Activated CD4-positive, alpha-beta T cell treated with anti-CD3 and anti-CD28 coated beads, Interleukin-10, Interleukin-2, amounts not matched to agents 100 ng/mL and 50 ng/mL, durations not matched to agents 16 hours and 8 hours (primary cell): ENCODE measurements around the gene SPDYE3.
"Not testable (repeated sequence)": the region's sequence is repeated elsewhere in the genome, so short reads cannot be mapped to it uniquely, and the experiment has no call there.

Experiments
- DNase-seq: peaks from one replicate; pipeline ENCODE4 v3.0.0-alpha.2; 2020

The SPDYE3 gene

GRCh38 chr7:100288258-100288657, 19.2 kb upstream of the SPDYE3 start:
- not testable (repeated sequence) for DNase-seq

GRCh38 chr7:100292162-100292561, 15.3 kb upstream of the SPDYE3 start:
- DNase-seq: not testable (repeated sequence)

GRCh38 chr7:100295269-100295668, 12.2 kb upstream of the SPDYE3 start:
- DNase-seq: not testable (repeated sequence)

- not testable (repeated sequence) for DNase-seq
Observed at GRCh38 chr7:100297852-100298631, 9.5 kb upstream of the SPDYE3 start.

- DNase-seq: not testable (repeated sequence)
Observed at GRCh38 chr7:100298632-100298895, 8.9 kb upstream of the SPDYE3 start.

GRCh38 chr7:100304526-100304925, 3.0 kb upstream of the SPDYE3 start:
- DNase-seq: not testable (repeated sequence)

- DNase-seq: not testable (repeated sequence)
Observed at GRCh38 chr7:100318329-100318728, 10.8 kb downstream of the SPDYE3 start.

GRCh38 chr7:100321648-100322047, 14.1 kb downstream of the SPDYE3 start:
- DNase-seq: not testable (repeated sequence)

GRCh38 chr7:100324194-100324593, 16.7 kb downstream of the SPDYE3 start:
- not testable (repeated sequence) for DNase-seq

GRCh38 chr7:100325671-100326070, 18.2 kb downstream of the SPDYE3 start:
- not testable (repeated sequence) for DNase-seq

- not testable (repeated sequence) for DNase-seq
Observed at GRCh38 chr7:100326914-100327313, 19.4 kb downstream of the SPDYE3 start.

- peak; percentile 94 for DNase-seq
Observed at GRCh38 chr7:100335566-100336466, 28.3 kb downstream of the SPDYE3 start.

GRCh38 chr7:100338083-100338696, 30.7 kb downstream of the SPDYE3 start:
- DNase-seq: not testable (repeated sequence)

- DNase-seq: not testable (repeated sequence)
Observed at GRCh38 chr7:100341286-100341685, 33.8 kb downstream of the SPDYE3 start.

- no peak for DNase-seq
Observed at GRCh38 chr7:100342765-100343164, 35.3 kb downstream of the SPDYE3 start.

GRCh38 chr7:100344124-100344559, 36.6 kb downstream of the SPDYE3 start:
- DNase-seq: not testable (repeated sequence)

- DNase-seq: peak; percentile 94
Observed at GRCh38 chr7:100344560-100345287, 37.2 kb downstream of the SPDYE3 start.

GRCh38 chr7:100345288-100345672, 37.8 kb downstream of the SPDYE3 start:
- DNase-seq: peak; percentile 73

- DNase-seq: no peak
Observed at GRCh38 chr7:100346921-100347320, 39.4 kb downstream of the SPDYE3 start.

- DNase-seq: no peak
Observed at GRCh38 chr7:100348805-100349204, 41.3 kb downstream of the SPDYE3 start.

- DNase-seq: no peak
Observed at GRCh38 chr7:100349757-100350156, 42.3 kb downstream of the SPDYE3 start.

- DNase-seq: no peak
Observed at GRCh38 chr7:100351657-100352058, 44.2 kb downstream of the SPDYE3 start.
